Lower leg skin (tissue), 3 donors: Measurements from ENCODE around the gene EXOC6B.

Source experiments
- POLR2A ChIP-seq, 2 donors: fragments of 450-650 bp; IDR thresholded peaks; one replicate each; pipeline ENCODE4 v1.6.1; 2016 to 2017; ENCODE audit warnings: antibody characterized with exemption in 2 of 2, mild to moderate bottlenecking in 1 of 2, moderate library complexity in 1 of 2
- TF ChIP-seq, protein P1 (sequence below), 3 donors: fragments of 450-650 bp; IDR thresholded peaks; one replicate each; pipeline ENCODE4 v1.5.1; 2016; ENCODE audit warnings: antibody characterized with exemption in 3 of 3, mild to moderate bottlenecking in 3 of 3, moderate library complexity in 2 of 3

DNA sequence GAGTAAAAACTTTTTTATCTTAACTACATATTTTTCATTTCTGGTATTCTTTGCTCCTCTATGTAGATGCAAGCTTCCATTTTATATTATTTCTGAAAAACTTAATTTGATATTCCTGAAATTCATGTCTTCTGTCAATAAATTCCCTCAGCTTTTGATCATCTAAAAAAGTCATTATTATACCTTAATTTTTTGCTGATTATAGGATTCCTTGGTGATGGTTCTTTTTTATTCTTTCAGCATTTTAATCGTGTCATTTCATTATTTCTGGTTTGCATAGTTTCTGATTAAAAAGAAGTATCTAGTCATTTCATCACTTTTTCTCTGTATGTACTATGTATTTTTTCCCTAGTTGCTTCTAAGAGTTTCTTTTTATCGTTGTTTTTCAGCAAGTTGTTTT, 436.4 kb downstream of the EXOC6B start:
- TF ChIP-seq, protein P1, sequence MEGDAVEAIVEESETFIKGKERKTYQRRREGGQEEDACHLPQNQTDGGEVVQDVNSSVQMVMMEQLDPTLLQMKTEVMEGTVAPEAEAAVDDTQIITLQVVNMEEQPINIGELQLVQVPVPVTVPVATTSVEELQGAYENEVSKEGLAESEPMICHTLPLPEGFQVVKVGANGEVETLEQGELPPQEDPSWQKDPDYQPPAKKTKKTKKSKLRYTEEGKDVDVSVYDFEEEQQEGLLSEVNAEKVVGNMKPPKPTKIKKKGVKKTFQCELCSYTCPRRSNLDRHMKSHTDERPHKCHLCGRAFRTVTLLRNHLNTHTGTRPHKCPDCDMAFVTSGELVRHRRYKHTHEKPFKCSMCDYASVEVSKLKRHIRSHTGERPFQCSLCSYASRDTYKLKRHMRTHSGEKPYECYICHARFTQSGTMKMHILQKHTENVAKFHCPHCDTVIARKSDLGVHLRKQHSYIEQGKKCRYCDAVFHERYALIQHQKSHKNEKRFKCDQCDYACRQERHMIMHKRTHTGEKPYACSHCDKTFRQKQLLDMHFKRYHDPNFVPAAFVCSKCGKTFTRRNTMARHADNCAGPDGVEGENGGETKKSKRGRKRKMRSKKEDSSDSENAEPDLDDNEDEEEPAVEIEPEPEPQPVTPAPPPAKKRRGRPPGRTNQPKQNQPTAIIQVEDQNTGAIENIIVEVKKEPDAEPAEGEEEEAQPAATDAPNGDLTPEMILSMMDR (IDR thresholded peaks at IDR 0.05): no peak
- TF ChIP-seq POLR2A (IDR thresholded peaks at IDR 0.05): no peak
